ENCODE results near the gene MAP3K3.
A peak's percentile ranks its signal among the peaks of the same experiment; 100 is the strongest.

The MAP3K3 gene

GRCh38 chr17:63623786-63624530 is 1.7 kb downstream of the MAP3K3 start:
- no peak for DNase-seq

- DNase-seq: no peak
These were observed 2.3 kb downstream of the MAP3K3 start for GRCh38 chr17:63624531-63624880.

DNA sequence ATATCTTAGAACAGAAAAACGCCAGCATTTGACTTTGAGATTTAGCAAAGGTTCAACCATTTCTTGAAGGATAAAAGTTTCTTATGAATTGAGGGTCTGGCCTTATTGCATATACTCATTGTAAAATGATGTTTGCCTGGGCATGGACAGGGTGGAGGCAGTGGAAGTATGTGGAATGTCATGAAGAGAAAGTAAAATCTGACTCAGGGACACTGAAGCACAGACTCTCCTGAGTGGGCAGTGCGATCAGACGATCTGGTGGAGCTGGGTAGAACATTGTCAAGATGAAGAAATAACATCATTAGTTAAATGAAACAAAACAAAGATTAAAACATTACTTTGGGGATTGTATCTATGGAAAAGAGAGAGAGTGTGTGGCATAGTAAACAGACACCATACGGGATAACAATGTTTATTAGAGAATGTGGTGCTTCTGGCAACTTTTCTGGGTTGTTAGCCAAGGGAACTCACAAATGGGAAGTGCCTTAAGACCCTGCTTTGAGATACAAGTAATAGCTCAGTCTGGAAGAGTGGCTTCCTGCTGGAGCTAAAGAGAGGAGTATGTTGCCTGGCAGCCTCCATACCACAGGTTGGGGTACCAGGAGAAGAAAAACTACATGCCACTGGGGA is 4.4 kb downstream of the MAP3K3 start:
- peak; percentile 23 for DNase-seq

DNA sequence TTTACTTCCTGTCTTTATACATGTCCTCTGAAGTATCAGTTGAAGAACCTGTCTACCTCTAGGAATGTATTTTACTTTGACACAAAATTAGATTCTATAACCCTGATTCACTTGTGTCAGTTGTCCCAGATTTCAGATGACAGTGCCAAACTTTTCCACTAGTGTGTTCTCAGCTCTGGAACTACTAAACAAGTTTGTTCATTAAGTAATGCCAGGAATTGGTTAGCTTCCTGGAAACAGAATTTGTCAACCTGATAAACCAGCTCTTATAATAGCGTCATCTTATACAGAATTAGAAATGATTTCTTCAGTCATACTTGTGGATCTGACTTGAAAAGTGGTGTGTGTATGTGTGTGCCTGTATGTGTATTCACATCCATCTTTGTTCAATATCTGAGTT is 7.4 kb downstream of the MAP3K3 start:
- no peak for DNase-seq

GRCh38 chr17:63631062-63631461 is 8.8 kb downstream of the MAP3K3 start:
- peak; percentile 17 for DNase-seq

DNA sequence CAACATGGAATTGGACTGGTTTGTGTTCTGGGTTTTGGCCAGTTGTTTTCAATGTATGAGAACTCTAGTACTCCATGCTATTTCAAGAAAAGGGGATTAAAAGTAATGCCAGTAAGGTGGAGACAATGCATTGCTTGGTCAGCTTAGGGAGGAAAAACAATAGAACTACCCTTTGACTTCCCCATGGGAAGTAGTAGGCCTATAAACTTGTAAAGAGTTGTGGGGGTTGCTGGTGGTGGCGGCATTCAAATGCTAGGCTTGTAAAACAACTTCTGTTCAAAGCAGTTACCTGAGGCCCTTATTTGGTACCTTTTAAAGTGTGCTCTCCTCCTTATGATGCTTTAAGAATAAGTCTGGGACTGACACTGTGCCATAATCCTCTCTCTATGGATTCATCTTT is 9.4 kb downstream of the MAP3K3 start:
- DNase-seq: no peak

- DNase-seq: no peak
These were observed 11.5 kb downstream of the MAP3K3 start for GRCh38 chr17:63633742-63634141.

DNA sequence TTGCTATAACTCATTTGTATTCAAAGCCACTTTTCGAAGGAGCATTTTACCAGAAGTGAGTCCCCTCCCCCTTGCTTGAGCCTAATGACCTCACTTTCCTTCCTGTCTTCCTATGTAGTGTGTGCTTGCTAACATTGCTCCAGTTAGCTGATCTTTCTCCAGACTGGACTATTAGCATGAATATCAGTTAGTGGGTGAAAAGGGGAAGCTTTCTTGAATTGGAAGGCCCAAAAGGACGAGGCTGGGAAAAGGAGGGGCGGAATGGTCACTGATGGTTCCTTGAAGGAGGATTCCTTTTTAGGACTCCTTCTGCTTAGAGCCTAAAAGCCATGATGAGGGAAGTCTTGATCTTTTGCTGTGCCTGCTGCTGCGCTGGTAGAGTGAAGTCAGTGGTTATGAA is 11.9 kb downstream of the MAP3K3 start:
- peak; percentile 84 for DNase-seq

GRCh38 chr17:63634816-63635215 is 12.6 kb downstream of the MAP3K3 start:
- no peak for DNase-seq

DNA sequence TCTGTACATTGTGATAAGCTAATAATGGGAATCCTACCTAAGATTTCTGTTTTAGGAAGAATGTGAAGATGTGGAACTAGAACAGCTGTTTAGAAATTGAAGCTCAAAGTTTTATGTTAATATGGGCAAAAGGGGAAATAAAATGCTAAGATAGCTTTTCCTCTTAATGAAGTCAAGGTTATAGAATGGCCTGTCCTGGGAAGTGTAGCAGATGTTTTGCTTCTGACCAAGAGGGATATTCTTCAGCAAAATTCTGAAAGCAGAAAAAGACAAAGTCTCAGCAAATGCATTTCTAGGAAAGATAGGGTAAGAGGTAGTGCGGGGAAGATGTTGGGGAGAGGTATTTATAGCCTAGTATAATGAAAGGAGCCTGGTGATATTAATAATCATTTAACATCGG is 13.1 kb downstream of the MAP3K3 start:
- no peak for DNase-seq

GRCh38 chr17:63635787-63636186 is 13.6 kb downstream of the MAP3K3 start:
- DNase-seq: no peak

DNA sequence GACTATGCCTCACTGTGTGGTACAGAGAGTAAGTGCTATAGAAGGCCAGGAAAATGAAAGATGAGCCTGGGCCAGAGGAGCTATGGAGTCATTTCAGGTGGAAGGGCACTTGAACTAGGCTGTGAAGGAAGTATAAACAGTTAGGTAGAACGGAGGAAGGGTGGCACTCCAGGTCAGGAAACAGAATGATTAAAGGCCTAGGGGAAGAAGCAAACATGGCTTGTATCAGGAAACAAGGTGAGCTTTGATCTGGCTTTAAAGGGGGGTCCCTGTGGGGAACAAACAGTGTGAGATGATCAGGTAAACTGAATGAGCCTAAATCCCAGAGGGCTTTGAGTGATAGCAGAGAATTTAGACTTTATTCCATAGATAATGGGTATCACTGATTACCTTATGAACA is 16.9 kb downstream of the MAP3K3 start:
- DNase-seq: no peak

- DNase-seq: no peak
These were observed 17.8 kb downstream of the MAP3K3 start for GRCh38 chr17:63640038-63640437.

DNA sequence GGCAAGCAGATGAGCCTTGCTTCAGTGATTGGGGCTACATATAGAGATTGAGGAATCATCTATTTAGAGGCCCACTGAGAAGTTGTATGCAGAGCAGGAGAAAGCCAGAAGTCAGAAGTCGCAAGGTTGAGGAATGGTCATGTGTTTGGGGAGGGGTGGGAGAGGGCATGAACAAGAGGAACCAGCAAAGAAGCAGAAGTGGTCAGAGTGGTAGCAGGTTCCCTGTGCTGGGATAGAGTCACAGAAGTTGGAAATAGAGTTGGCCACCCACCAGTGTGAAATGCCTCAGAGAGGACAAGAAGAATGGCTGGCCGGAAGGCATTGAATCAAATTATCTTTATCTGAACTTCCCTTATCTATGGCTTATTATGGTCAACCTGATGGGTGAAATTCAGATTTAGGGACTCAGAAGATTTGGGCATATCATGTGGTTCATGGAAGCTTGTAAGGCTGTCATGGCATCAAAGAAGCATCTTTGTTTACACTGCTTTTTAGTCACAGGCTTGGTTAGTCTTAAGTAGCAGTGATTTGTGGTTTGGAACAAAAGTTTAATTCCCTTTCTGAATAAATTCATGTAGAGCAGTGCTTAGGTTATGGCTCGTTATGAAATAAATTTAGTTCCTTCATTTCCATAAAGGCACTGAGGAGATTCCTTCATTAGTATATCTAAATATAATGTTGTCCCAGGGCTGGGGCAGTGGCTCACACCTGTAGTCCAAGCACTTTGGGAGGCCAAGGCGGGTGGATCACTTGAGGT is 19.7 kb downstream of the MAP3K3 start:
- peak; percentile 90 for DNase-seq

DNA sequence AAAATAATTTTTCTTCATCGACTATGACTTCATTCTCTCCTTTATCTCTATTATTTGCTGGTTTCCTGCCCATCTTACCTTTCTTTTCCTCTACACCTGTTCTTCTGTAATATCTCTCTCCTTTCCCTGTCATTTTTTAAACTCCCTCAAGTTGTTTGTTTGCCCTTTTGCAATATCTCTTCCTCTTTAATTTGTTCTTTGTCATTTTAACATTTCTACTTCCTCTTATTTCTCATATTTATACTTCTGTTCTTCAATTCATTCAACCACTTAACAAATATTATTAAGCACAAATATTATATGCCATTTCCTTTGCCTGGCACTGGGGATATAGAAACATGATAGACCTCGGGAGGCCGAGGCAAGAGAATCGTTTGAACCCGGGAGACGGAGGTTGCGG is 22.6 kb downstream of the MAP3K3 start:
- peak; percentile 39 for DNase-seq

DNA sequence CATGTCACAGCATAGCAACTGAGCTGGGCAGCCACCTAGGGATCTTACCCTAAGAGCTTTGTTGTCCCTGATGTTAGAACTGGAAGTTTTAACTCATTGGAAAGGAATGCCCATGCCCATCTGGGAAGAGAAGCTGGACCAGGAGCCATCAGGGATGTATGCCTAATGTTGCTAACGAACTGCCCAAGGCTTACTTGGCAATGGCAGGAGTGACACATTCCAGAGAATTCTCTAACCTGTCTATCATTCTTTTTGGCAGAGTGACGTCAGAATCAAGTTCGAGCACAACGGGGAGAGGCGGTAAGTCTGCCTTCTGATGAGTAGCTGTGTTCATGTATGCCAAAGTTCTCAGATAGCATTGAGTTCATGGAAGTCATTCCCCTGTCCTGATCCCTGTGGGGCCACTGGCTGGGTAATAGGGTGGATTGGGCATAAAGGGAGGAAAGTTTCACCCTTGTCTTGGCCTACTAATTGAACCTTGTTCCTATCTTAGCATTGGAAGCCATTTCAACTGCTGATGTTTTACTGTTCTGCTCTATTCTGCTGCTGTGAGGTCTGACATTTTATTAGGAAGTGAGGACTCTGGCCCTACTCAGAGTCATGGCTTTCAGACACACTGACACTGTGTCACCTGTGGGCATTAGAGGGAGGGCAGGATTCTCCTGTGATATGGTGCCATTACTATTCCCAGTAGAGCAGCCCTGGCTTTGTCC is 23.7 kb downstream of the MAP3K3 start:
- DNase-seq: no peak

DNA sequence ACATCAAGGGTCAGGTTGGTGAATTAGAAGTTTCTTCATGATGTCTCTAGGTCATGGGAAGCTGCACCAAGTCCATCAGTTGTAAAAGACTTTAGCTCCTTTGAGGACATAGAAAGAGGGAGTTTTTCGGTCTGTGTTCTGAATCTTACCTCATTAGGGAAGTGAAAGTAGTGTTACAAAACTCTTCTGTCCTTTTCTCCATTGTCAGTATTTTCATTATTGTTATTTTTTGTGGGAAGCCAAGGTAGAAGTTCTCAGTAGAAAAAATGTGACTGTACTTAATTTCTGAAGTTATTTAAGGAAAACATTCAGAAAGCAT is 24.2 kb downstream of the MAP3K3 start:
- DNase-seq: peak; percentile 86

DNA sequence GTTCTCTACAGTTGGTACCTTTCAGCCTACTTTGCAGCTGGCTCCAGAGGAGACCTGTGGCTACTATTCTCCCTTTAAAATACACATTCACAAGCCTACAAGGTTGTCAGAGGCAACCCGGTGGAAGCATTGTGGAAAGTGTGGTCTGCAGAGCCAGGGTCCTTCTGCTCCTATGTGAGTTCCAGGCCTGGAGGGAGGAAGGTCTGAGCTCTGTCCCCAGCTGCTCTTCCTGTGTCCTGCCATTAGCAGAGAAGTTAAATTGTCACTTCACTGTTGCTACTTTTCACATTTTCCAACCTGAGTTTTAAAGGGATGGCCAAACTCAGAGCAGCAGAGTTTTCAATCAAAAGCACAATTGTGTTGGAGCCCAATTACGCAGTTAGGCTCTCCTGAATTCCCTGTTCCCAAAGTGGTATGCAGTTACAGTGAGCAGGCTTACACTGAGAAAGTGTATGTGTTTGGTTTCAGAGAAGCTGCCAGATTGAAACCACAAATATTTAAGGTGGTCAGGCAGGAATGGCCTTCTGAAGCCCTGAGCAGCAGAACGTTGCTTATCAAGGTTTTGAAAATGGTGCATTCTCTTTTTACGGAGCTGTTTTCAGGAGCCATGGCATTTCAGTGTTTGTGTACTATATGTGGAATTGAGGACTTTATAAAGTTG is 25.0 kb downstream of the MAP3K3 start:
- no peak for DNase-seq

DNA sequence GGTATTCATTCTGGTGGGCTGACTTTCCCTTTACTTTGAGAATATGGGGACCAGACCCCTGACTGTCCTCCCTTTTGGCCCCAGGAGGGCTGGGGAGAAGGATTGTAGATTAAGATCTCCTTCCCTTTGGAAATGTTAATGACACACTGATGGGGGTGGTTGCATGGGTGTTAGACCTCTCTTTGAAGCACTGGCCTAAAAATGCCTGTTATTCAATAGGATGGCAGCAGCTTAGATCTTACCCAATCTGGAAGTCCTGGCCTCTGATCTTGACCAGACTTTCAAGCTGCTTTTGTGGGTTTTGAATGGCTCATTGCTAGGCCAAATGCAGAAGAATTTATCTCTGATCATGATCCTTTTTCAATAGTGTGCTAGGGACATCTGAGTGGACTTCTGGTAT is 25.7 kb downstream of the MAP3K3 start:
- no peak for DNase-seq

DNA sequence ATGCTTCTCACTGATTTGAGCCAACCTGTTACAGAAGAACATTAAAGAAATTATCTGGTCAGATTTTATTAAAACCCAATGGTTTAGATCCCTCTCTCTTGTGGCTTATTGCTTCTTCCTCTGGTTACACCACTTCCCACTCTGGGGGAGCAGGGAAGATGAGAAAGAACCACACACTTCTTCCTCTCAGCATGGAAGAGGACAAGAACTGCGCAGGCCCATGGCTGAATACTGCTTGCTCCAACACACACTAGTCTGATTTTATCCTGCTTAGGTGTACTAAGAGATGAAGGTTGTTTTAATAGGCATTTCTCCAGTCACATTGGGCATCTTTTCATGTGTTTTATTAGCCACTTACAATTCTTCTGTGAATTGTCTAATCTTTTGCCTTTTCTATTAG is 27.6 kb downstream of the MAP3K3 start:
- DNase-seq: peak; percentile 54

DNA sequence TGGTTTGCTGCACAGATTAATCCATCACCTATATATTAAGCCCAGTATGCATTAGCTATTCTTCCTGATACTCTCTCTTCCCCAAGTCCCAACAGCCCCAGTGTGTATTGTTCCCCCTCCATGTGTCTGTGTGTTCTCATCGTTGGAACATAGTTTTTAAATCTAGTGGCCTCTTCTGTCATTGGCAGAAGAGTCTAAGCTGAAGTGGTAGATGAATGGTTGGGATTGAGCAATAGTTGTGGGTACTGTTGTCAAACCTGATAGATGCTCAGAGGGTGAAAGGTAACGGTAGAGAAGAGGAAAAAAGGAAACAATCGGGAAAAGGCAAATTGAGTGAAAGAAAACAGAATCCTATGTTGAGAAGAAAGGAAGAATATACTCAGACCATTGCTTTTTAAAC is 29.9 kb downstream of the MAP3K3 start:
- no peak for DNase-seq

DNA sequence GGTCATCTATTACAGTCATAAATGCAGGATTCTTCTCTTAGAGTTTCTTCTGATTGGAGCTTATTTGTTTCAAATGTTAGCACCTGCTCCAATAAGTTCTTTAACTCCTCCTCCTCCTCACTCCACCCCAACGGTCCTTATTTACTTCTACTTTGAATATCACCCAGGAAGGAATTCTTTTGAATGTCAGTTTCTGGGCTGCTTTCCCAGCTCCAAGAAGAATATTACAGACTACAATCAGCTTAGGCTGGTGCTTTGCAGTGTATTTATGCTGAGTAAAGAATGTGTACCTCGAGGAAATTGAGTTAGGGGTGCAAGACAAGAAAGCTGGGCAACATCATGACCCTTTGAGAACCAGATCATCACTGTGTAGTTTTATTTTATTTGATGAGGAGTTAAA is 30.8 kb downstream of the MAP3K3 start:
- no peak for DNase-seq

- no peak for DNase-seq
These were observed 35.6 kb downstream of the MAP3K3 start for GRCh38 chr17:63657786-63658185.

All from suppressor macrophage treated with lipopolysaccharide for 4 hours (primary cell).